ENCODE results near the gene NCKAP5L. TPM values are rescaled to one million over a fixed set of nuclear protein-coding genes. Genes with fewer than 3 reads are reported as not detected.

The NCKAP5L gene
- total and polyA plus RNA-seq, 2 donors (not counting 3 experiments of a cell fraction or from before 2014, with no cell fraction given) = 17.4 to 46.1 TPM

- no peak overlapping the region for H2AFZ ChIP-seq (ENCODE audit: low read depth, low read length)
- no peaks in the 10 kb centered on the region for H3K4me1 ChIP-seq (ENCODE audit: control insufficient read depth, extremely low read depth, insufficient read depth, low read length)
- no peaks in the 10 kb centered on the region for H3K9me1 ChIP-seq (replicated peaks; ENCODE audit: control insufficient read depth, extremely low read depth, insufficient read depth, low read length)
- no peak overlapping the region for H3K4me2 ChIP-seq (ENCODE audit: insufficient read depth, low read length)
- no peaks in the 10 kb centered on the region for H3K79me2 ChIP-seq (ENCODE audit: control insufficient read depth, insufficient read depth, low read length)
- intact Hi-C loops (cut with micrococcal nuclease) (loop anchor here (1.0 to 5.0 kb wide), 5 partner anchors 62 to 295 kb away; partner anchors contain the start of gene ASIC1), dilution Hi-C loops (cut with MboI; ENCODE audit: extremely low pct_ligation_motif_present, low sequenced_read_pairs) (no loop called here)
- H3K36me3 ChIP-seq (ENCODE audit: control insufficient read depth in 2 of 2, extremely low read depth in 1 of 2, insufficient read depth in 2 of 2, low read length in 2 of 2) = no peaks in the 10 kb centered on the region
- no peaks in the 10 kb centered on the region for H4K20me1 ChIP-seq (replicated peaks; ENCODE audit: control insufficient read depth, extremely low read depth, insufficient read depth, low read length)
- no peaks in the 10 kb centered on the region for H3K9me3 ChIP-seq (replicated peaks; ENCODE audit: control insufficient read depth, insufficient read depth, low read length)
- H3K27me3 ChIP-seq (ENCODE audit: control insufficient read depth in 2 of 2, insufficient read depth in 2 of 2, low read length in 2 of 2) = peaks cover 0 to 2% of the 10 kb centered on the region in 2 experiments
- H3K9ac ChIP-seq (replicated peaks; ENCODE audit: extremely low read depth, insufficient read depth, low read length) = no peak overlapping the region
- no peak overlapping the region for H3K27ac ChIP-seq (ENCODE audit: insufficient read depth, low read depth, low read length)
- DNase-seq (ENCODE audit: low read depth, low spot score) (no peak), FAIRE-seq (no peak)
- no peak overlapping the region for H3K4me3 ChIP-seq (replicated peaks in 1 of 3; ENCODE audit: insufficient read depth in 1 of 3, low read depth in 1 of 3, low read length in 3 of 3)
- ChIA-PET POLR2A (no interaction called here), CTCF (interaction anchor here (1.2 to 5.4 kb wide), 11 partner anchors 13 to 293 kb away, joined by 3 to 115 read pairs (median 7); partner anchors contain the start of genes BCDIN3D and TMBIM6)
- BruUV-seq (replicated peaks) = no TSS peak
- TF ChIP-seq MYC (IDR thresholded peaks at IDR 0.05; ENCODE audit: low read depth, low read length) = no peak
- TF ChIP-seq, protein P1, sequence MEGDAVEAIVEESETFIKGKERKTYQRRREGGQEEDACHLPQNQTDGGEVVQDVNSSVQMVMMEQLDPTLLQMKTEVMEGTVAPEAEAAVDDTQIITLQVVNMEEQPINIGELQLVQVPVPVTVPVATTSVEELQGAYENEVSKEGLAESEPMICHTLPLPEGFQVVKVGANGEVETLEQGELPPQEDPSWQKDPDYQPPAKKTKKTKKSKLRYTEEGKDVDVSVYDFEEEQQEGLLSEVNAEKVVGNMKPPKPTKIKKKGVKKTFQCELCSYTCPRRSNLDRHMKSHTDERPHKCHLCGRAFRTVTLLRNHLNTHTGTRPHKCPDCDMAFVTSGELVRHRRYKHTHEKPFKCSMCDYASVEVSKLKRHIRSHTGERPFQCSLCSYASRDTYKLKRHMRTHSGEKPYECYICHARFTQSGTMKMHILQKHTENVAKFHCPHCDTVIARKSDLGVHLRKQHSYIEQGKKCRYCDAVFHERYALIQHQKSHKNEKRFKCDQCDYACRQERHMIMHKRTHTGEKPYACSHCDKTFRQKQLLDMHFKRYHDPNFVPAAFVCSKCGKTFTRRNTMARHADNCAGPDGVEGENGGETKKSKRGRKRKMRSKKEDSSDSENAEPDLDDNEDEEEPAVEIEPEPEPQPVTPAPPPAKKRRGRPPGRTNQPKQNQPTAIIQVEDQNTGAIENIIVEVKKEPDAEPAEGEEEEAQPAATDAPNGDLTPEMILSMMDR (IDR thresholded peaks at IDR 0.05; ENCODE audit: extremely low read depth in 1 of 2, insufficient read depth in 1 of 2, low read depth in 1 of 2, low read length in 2 of 2) = no peak
- no peak for TF ChIP-seq POLR2A (IDR thresholded peaks at IDR 0.05; ENCODE audit: low read depth, low read length)
- TF ChIP-seq GATA2 (IDR thresholded peaks at IDR 0.05; ENCODE audit: insufficient read depth, insufficient read length, low read depth, low read length) = no peak
- no peak for TF ChIP-seq POLR2AphosphoS5 (IDR thresholded peaks at IDR 0.05; ENCODE audit: insufficient read depth, low read depth, low read length)
- TF ChIP-seq JUN (IDR thresholded peaks at IDR 0.05; ENCODE audit: borderline replicate concordance, insufficient read depth, insufficient read length, low read depth) = no peak
These were observed 51.4 kb downstream of the NCKAP5L start for GRCh38 chr12:49776858-49777257.
